C4-2B (cell line): Measurements from ENCODE around the gene PRKCH.

Experiments used
- H3K27ac ChIP-seq: fragments of 450-650 bp; 2 replicates; pipeline ENCODE4 v1.5.1; 2017
- CTCF ChIP-seq: fragments of 450-650 bp; conservative IDR thresholded peaks from 2 replicates; pipeline ENCODE4 v1.5.1; 2017; ENCODE audit warnings: mild to moderate bottlenecking
- ZFX ChIP-seq: fragments of 450-650 bp; IDR thresholded peaks from 2 replicates; pipeline ENCODE4 v1.6.1; 2017

Gene PRKCH

GRCh38 chr14:61492474-61492873 lies 171.1 kb downstream of the PRKCH start:
- H3K27ac ChIP-seq: peak overlapping the region; percentile 74; the same call in 1 of the 2 replicates

GRCh38 chr14:61493239-61493638 lies 171.9 kb downstream of the PRKCH start:
- TF ChIP-seq CTCF (no peak), ZFX (no peak)
- H3K27ac ChIP-seq: peak overlapping the region; percentile 74; the same call in 1 of the 2 replicates

More at GRCh38 chr14:61492474-61492873, 171.1 kb downstream of the PRKCH start:
- TF ChIP-seq CTCF: peak; percentile 24; the same call in 1 of the 2 replicates
- TF ChIP-seq ZFX: no peak

- TF ChIP-seq CTCF (no peak), ZFX (no peak)
- H3K27ac ChIP-seq: no peak overlapping the region
Observed at GRCh38 chr14:61494018-61494417, 172.6 kb downstream of the PRKCH start.

- no peak overlapping the region for H3K27ac ChIP-seq
- TF ChIP-seq CTCF: no peak
- no peak for TF ChIP-seq ZFX
Observed at GRCh38 chr14:61495809-61496208, 174.4 kb downstream of the PRKCH start.

GRCh38 chr14:61498303-61498702 lies 176.9 kb downstream of the PRKCH start:
- no peak for TF ChIP-seq ZFX
- no peak for TF ChIP-seq CTCF
- peak overlapping the region; percentile 21; the same call in 1 of the 2 replicates for H3K27ac ChIP-seq

GRCh38 chr14:61498811-61499210 lies 177.4 kb downstream of the PRKCH start:
- H3K27ac ChIP-seq: peak overlapping the region; percentile 21; the same call in 1 of the 2 replicates
- TF ChIP-seq CTCF (no peak), ZFX (no peak)

- TF ChIP-seq ZFX: no peak
- no peak for TF ChIP-seq CTCF
- H3K27ac ChIP-seq: no peak overlapping the region
Observed at GRCh38 chr14:61499991-61500390, 178.6 kb downstream of the PRKCH start.
